HG03520 (cell line): ENCODE results near the gene IL16.
"Not testable (repeated sequence)": the region's sequence is repeated elsewhere in the genome, so short reads cannot be mapped to it uniquely, and the experiment has no call there.

ENCODE experiments used
- ATAC-seq: cut with Tn5 transposase; IDR thresholded peaks from one replicate; pipeline ENCODE4 v1.9.1; 2021; ENCODE audit warnings: mild to moderate bottlenecking, moderate library complexity; ENCODE audit not compliant: unreplicated experiment

Gene IL16

GRCh38 chr15:81331600-81331999 is 134.9 kb downstream of the IL16 start:
- no peak for ATAC-seq

GRCh38 chr15:81332326-81332725 is 135.6 kb downstream of the IL16 start:
- no peak for ATAC-seq

GRCh38 chr15:81333363-81333762 is 136.7 kb downstream of the IL16 start:
- ATAC-seq, result no peak

GRCh38 chr15:81334768-81335435 is 138.2 kb downstream of the IL16 start:
- no peak for ATAC-seq

GRCh38 chr15:81335631-81336030 is 139.0 kb downstream of the IL16 start:
- no peak for ATAC-seq

- ATAC-seq, result no peak
Observed at GRCh38 chr15:81336568-81336967, 139.9 kb downstream of the IL16 start.

GRCh38 chr15:81337241-81337640 is 140.6 kb downstream of the IL16 start:
- ATAC-seq, result no peak

- ATAC-seq, result no peak
Observed at GRCh38 chr15:81337713-81338157, 141.1 kb downstream of the IL16 start.

- ATAC-seq, result no peak
Observed at GRCh38 chr15:81338170-81339007, 141.7 kb downstream of the IL16 start.

- no peak for ATAC-seq
Observed at GRCh38 chr15:81339321-81339720, 142.6 kb downstream of the IL16 start.

- no peak for ATAC-seq
Observed at GRCh38 chr15:81339851-81340250, 143.2 kb downstream of the IL16 start.

- no peak for ATAC-seq
Observed at GRCh38 chr15:81341351-81341750, 144.7 kb downstream of the IL16 start.

- no peak for ATAC-seq
Observed at GRCh38 chr15:81343371-81343770, 146.7 kb downstream of the IL16 start.

- no peak for ATAC-seq
Observed at GRCh38 chr15:81346611-81347010, 149.9 kb downstream of the IL16 start.

GRCh38 chr15:81347910-81348309 is 151.2 kb downstream of the IL16 start:
- no peak for ATAC-seq

- not testable (repeated sequence) for ATAC-seq
Observed at GRCh38 chr15:81348691-81349090, 152.0 kb downstream of the IL16 start.

- no peak for ATAC-seq
Observed at GRCh38 chr15:81349271-81349670, 152.6 kb downstream of the IL16 start.

- no peak for ATAC-seq
Observed at GRCh38 chr15:81351651-81352050, 155.0 kb downstream of the IL16 start.

GRCh38 chr15:81356252-81356651 is 159.6 kb downstream of the IL16 start:
- ATAC-seq, result no peak

GRCh38 chr15:81357180-81357686 is 160.6 kb downstream of the IL16 start:
- ATAC-seq, result no peak

GRCh38 chr15:81358248-81358647 is 161.6 kb downstream of the IL16 start:
- no peak for ATAC-seq

GRCh38 chr15:81360491-81360890 is 163.8 kb downstream of the IL16 start:
- ATAC-seq, result no peak
